VCaP (cell line): ENCODE measurements around the gene PNMA8B.

Source experiments
- H3K27ac ChIP-seq: fragments of 450-650 bp; 2 replicates; pipeline ENCODE4 v1.5.1; 2017
- TF ChIP-seq, protein P1 (sequence below): fragments of 450-650 bp; conservative IDR thresholded peaks from 2 replicates; pipeline ENCODE4 v1.5.1; 2017; ENCODE audit warnings: mild to moderate bottlenecking, moderate library complexity

PNMA8B gene

DNA sequence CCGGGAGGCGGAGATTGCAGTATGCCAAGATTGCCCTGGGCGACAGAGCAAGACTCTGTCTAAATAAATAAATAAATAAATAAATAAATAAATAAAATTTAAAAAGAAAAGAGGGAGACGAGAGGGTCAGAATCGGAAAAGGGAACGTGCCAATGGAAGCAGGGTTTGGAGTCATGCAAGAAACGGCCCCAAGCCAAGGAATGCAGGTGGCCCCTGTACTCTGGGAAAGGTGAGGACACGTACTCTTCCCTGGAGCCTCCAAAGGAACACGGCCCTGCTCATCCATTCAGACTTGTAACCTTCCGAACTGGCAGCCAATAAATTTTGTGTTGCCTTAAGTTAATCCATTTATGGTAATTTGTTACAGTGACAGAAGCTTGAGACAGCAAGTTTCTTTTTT is 47.1 kb downstream of the PNMA8B start:
- TF ChIP-seq, protein P1, sequence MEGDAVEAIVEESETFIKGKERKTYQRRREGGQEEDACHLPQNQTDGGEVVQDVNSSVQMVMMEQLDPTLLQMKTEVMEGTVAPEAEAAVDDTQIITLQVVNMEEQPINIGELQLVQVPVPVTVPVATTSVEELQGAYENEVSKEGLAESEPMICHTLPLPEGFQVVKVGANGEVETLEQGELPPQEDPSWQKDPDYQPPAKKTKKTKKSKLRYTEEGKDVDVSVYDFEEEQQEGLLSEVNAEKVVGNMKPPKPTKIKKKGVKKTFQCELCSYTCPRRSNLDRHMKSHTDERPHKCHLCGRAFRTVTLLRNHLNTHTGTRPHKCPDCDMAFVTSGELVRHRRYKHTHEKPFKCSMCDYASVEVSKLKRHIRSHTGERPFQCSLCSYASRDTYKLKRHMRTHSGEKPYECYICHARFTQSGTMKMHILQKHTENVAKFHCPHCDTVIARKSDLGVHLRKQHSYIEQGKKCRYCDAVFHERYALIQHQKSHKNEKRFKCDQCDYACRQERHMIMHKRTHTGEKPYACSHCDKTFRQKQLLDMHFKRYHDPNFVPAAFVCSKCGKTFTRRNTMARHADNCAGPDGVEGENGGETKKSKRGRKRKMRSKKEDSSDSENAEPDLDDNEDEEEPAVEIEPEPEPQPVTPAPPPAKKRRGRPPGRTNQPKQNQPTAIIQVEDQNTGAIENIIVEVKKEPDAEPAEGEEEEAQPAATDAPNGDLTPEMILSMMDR, result no peak
- no peak overlapping the region for H3K27ac ChIP-seq

DNA sequence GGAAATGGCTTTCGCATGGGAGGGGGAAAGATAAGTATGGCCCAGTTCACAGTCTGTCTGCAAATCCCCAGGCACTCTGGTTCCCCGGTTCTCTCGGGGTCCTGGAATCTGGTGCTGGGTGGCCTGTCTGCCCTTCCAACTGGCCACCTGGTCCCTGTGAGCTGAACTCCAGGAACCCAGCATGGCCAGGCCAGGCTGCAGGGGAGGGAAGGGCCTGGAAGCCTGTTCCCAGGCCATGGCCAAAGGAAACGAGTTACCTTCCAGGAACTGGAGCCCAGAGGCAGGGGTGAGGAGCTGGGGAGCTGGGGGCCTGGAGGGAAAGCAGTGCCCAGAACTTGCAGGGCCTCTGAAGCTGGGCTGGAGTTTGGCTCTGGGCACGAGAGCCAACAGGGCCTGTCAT is 47.8 kb downstream of the PNMA8B start:
- H3K27ac ChIP-seq, result no peak overlapping the region
- TF ChIP-seq, protein P1, result no peak

DNA sequence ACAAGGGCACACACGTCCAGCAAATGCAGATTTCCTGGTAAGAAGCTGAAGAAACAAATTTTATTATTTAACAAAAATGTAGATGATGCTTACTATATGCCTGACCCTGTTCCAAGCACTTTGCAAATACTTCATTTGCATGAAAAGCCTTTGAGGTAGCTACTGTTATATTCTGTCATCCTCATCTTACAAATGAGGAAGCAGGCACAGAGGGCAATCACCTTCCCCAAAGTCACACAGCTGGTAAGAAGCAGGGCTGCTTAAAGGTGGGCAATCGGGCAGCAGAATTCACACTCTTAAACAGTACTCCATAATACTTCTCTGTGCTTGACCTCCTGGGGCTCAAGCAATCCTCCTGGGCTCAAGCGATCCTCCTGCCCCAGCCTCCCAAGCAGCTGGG is 48.7 kb downstream of the PNMA8B start:
- TF ChIP-seq, protein P1, result no peak
- no peak overlapping the region for H3K27ac ChIP-seq

GRCh38 chr19:46446021-46446420 is 49.6 kb downstream of the PNMA8B start:
- H3K27ac ChIP-seq, result no peak overlapping the region
- TF ChIP-seq, protein P1, result no peak

GRCh38 chr19:46442808-46443450 is 52.7 kb downstream of the PNMA8B start:
- TF ChIP-seq, protein P1, result no peak
- H3K27ac ChIP-seq, result peak overlapping the region; percentile 75

GRCh38 chr19:46441866-46442265 is 53.8 kb downstream of the PNMA8B start:
- H3K27ac ChIP-seq, result peak overlapping the region; percentile 75
- TF ChIP-seq, protein P1, result no peak
